ENCODE results near the gene NEK11. TPM values are rescaled to one million over a fixed set of nuclear protein-coding genes. Genes with fewer than 3 reads are reported as not detected.

Gene NEK11
- total RNA-seq, 2 donors from 2014 or later: 5.5 to 5.8 TPM

DNA sequence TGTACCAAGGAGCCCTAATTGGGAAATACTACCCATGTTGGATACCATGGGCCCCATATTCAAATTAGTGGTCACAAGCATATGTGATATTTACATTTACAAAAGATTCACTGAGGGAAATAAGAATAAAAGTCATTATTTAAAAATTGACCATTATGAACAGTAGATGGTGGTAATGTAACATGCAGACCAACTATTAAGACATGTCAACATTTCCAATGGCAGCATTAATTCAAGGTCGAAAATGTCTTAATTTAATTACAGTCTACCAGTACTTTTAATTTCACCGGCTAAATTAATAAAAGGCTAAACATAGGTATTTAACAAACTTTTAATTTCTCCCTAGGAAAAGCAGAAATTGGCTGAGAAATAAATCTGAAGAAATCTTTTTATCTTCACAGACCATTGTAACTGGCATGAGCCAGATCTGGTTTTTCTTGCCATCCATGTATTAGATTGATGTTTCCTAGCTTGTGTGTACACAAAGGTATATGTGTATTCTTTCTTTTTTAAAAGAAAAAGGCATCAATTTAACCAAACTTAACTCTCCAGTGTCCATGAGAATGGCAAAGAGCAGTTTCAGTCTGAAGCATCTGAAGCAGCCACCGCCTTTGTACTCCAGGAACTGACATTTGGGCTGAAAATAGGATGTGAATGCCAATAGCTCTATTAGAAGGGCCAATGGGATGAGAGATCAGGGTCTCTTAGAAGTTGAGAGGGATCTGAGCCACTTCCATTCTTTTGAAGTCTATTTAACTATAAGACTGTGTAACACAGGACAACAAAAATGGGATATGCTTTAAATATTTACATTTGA, 26.6 kb downstream of the NEK11 start:
- TF ChIP-seq CTCF (IDR thresholded peaks at IDR 0.05): no peak
- H3K27me3 ChIP-seq: no peaks in the 10 kb centered on the region
- H3K36me3 ChIP-seq: no peaks in the 10 kb centered on the region
- intact Hi-C loops (cut with DNase I): no loop called here
- no peak for DNase-seq
- H3K4me3 ChIP-seq: no peak overlapping the region
- no peak overlapping the region for H3K27ac ChIP-seq
- H3K4me1 ChIP-seq: no peaks in the 10 kb centered on the region
- no peaks in the 10 kb centered on the region for H3K9me3 ChIP-seq
- H3K9ac ChIP-seq (ENCODE audit: low read depth in 2 of 2, low read length in 2 of 2): no peak overlapping the region

DNA sequence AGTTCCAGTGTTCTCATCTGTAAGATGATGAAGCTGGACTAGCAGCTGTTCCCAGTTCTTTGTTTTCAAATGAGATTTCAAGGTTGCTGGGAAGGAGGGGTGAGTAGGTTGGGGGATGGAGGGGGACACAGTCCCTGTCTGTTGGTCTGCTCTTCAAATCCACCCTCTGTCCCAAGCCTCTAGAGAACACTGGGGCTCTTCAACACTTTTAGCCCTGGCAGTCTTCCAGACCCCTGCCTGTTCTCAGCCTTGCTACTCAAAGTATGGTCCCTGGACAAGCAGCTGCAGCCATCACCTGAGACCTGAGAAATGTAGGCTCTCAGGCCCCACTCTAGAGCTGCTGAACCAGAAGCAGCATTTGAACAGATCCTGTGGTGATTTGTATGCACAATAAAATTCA, 41.3 kb downstream of the NEK11 start:
- H3K27me3 ChIP-seq: no peaks in the 10 kb centered on the region
- no peak for TF ChIP-seq CTCF (IDR thresholded peaks at IDR 0.05)
- no peaks in the 10 kb centered on the region for H3K9me3 ChIP-seq
- intact Hi-C loops (cut with DNase I): no loop called here
- no peak overlapping the region for H3K27ac ChIP-seq
- H3K4me3 ChIP-seq: no peak overlapping the region
- no peak overlapping the region for H3K9ac ChIP-seq (ENCODE audit: low read depth in 2 of 2, low read length in 2 of 2)
- H3K4me1 ChIP-seq: no peaks in the 10 kb centered on the region
- no peaks in the 10 kb centered on the region for H3K36me3 ChIP-seq
- DNase-seq: no peak

DNA sequence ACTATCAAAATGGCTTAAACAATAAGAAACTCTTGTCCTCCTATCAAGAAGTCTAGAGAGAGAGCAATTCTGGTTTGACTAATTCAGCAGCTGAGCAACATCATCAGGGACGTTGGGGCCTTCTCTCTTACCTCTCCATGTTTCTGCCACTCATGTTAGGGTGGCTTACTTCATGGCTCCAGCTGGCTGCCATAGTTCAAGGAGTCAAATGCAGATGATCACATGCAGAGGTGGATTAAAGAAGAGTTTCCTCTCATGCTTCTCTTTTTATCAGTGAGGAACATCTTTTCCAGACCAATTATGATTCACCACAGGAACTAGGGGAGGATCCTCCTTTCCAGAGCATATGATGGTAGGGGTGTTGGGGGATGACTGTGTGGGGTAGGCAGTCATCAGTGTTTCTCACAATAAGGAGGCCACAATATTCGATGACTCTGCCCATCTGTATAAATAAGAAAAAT, 45.5 kb downstream of the NEK11 start:
- intact Hi-C loops (cut with DNase I): no loop called here
- Histone ChIP-seq H3K9me3 (no peaks in the 10 kb centered on the region), H3K4me3 (no peak overlapping the region), H3K9ac (ENCODE audit: low read depth in 2 of 2, low read length in 2 of 2) (no peak overlapping the region), H3K27me3 (no peaks in the 10 kb centered on the region), H3K27ac (no peak overlapping the region), H3K4me1 (no peaks in the 10 kb centered on the region), H3K36me3 (no peaks in the 10 kb centered on the region)
- no peak for DNase-seq
- no peak for TF ChIP-seq CTCF (IDR thresholded peaks at IDR 0.05)

- no peak for TF ChIP-seq CTCF (IDR thresholded peaks at IDR 0.05)
- intact Hi-C loops (cut with DNase I): no loop called here
- no peak for DNase-seq
- no peak overlapping the region for H3K4me3 ChIP-seq
- H3K9me3 ChIP-seq: no peaks in the 10 kb centered on the region
- H3K36me3 ChIP-seq: no peaks in the 10 kb centered on the region
- no peaks in the 10 kb centered on the region for H3K4me1 ChIP-seq
- H3K27me3 ChIP-seq: no peaks in the 10 kb centered on the region
- H3K9ac ChIP-seq (ENCODE audit: low read depth in 2 of 2, low read length in 2 of 2): no peak overlapping the region
- H3K27ac ChIP-seq: no peak overlapping the region
These were observed 46.2 kb downstream of the NEK11 start for GRCh38 chr3:131072845-131073244.

DNA sequence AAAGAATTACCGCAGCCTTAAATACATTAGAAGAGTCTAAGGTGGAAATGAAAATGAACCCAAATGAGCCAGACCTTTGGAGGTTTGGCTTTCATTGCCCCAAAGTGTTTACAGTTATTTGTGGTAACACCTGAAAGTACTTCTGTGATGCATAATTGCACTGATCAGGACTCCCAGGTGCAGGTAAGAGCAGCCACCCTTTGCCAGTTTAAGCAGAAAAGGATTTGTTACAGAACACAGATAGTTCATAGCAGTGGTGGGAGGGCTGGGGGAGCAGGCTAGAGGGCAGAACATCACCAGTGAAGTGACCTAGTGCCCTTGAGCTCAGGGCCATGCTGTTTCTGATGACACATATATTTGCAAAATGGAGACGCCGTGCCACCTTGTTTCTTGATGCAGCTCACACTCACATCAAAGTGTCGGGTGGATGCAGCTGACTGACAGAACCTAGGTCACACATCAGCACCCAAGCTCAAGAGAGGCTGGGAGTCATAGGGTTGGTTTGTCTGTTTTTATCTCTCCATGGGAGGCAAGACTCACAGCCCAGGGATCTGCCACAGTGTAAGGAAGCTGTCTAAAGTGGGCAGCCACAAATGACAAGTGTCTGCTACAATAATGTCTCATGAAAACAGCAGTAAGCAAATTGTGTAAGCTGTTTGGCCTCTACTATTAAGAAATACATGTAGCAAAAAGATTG, 49.1 kb downstream of the NEK11 start:
- H3K4me3 ChIP-seq: no peak overlapping the region
- H3K4me1 ChIP-seq: no peaks in the 10 kb centered on the region
- H3K9me3 ChIP-seq: no peaks in the 10 kb centered on the region
- DNase-seq: no peak
- no peak for TF ChIP-seq CTCF (IDR thresholded peaks at IDR 0.05)
- H3K9ac ChIP-seq (ENCODE audit: low read depth in 2 of 2, low read length in 2 of 2): no peak overlapping the region
- H3K36me3 ChIP-seq: no peaks in the 10 kb centered on the region
- H3K27me3 ChIP-seq: no peaks in the 10 kb centered on the region
- intact Hi-C loops (cut with DNase I): no loop called here
- H3K27ac ChIP-seq: no peak overlapping the region

Measured in colonic mucosa (tissue), 4 donors.